Measurements from ENCODE around the gene ZMIZ2.
"Not testable (repeated sequence)": the region's sequence is repeated elsewhere in the genome, so short reads cannot be mapped to it uniquely, and the experiment has no call there.

Gene ZMIZ2

DNA sequence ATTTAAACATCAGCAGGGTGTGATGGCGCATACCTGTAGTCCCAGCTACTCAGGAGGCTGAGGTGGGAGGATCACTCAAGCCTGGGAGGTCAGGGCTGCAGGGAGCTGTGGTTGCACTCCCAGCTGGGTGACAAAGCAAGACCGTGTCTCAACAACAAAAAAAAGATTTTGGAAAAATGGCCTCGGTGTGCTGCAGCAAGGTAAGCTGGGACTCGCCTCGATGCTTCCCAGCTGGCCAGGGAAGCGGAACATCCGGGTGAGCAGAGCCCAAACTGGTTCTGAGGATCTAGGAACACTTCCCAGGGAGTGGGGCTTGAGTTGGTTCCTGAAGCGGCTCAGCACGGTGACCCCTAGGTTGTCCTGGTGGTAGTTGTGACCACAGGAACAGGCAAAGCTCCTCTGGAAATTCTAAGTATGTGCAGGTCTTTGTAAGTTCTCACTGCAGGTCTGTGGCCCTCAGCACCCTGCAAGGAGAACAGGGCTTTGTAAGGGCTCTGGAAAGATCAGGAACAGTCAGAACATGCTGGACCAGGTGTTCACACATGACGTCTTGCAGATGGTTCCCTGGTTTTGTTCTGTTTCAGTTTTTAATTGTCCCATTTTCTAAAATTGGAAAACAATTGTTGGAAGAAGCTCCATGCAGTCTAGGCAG, 38.6 kb upstream of the ZMIZ2 start:
- Histone ChIP-seq H3K27ac (ENCODE audit: low read depth in 2 of 2, low read length in 2 of 2) (no peak overlapping the region), H3K4me3 (ENCODE audit: low read length in 2 of 2) (no peak overlapping the region), H3K9ac (ENCODE audit: low read depth in 1 of 2, low read length in 2 of 2) (no peak overlapping the region), H3K9me3 (ENCODE audit: control insufficient read depth in 2 of 2, low read length in 2 of 2) (no peaks in the 10 kb centered on the region), H3K4me1 (ENCODE audit: control insufficient read depth in 2 of 2, insufficient read depth in 2 of 2, low read length in 2 of 2) (no peaks in the 10 kb centered on the region), H3K27me3 (ENCODE audit: control insufficient read depth in 2 of 2, insufficient read depth in 2 of 2, low read length in 2 of 2) (no peaks in the 10 kb centered on the region), H3K36me3 (ENCODE audit: control insufficient read depth in 2 of 2, insufficient read depth in 2 of 2, low read length in 2 of 2) (peaks cover 25 to 35% of the 10 kb centered on the region in 2 donors)

GRCh38 chr7:44711528-44711927, 37.1 kb upstream of the ZMIZ2 start:
- H3K9ac ChIP-seq (ENCODE audit: low read depth in 1 of 2, low read length in 2 of 2): no peak overlapping the region
- no peaks in the 10 kb centered on the region for H3K27me3 ChIP-seq (ENCODE audit: control insufficient read depth in 2 of 2, insufficient read depth in 2 of 2, low read length in 2 of 2)
- peaks cover 22 to 28% of the 10 kb centered on the region in 2 donors for H3K36me3 ChIP-seq (ENCODE audit: control insufficient read depth in 2 of 2, insufficient read depth in 2 of 2, low read length in 2 of 2)
- no peak overlapping the region for H3K4me3 ChIP-seq (ENCODE audit: low read length in 2 of 2)
- H3K9me3 ChIP-seq (ENCODE audit: control insufficient read depth in 2 of 2, low read length in 2 of 2): no peaks in the 10 kb centered on the region
- H3K27ac ChIP-seq (ENCODE audit: low read depth in 2 of 2, low read length in 2 of 2): no peak overlapping the region
- no peaks in the 10 kb centered on the region for H3K4me1 ChIP-seq (ENCODE audit: control insufficient read depth in 2 of 2, insufficient read depth in 2 of 2, low read length in 2 of 2)

DNA sequence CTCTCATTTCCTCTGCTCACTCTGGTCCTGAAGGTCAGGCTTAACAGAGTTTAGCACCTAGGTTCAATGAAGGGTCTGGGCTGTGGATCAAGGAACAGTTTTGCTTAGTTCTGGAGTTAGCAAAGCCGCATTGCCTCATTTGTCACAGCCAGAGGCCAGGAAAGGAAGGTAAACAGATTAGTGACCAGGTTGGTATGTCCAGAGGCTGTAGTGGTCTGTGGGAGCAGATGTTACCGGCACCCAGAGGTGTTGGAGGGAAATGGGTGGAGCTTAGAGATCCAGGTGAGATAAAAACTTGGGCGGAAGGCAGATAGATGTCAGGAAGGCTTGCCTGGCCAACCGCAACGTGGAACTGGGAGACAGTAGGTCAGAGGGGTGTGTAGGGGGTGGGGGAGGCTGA, 36.6 kb upstream of the ZMIZ2 start:
- Histone ChIP-seq H3K9me3 (ENCODE audit: control insufficient read depth in 2 of 2, low read length in 2 of 2) (no peaks in the 10 kb centered on the region), H3K27ac (ENCODE audit: low read depth in 2 of 2, low read length in 2 of 2) (no peak overlapping the region), H3K9ac (ENCODE audit: low read depth in 1 of 2, low read length in 2 of 2) (no peak overlapping the region), H3K36me3 (ENCODE audit: control insufficient read depth in 2 of 2, insufficient read depth in 2 of 2, low read length in 2 of 2) (peaks cover 19 to 25% of the 10 kb centered on the region in 2 donors), H3K4me1 (ENCODE audit: control insufficient read depth in 2 of 2, insufficient read depth in 2 of 2, low read length in 2 of 2) (no peaks in the 10 kb centered on the region), H3K27me3 (ENCODE audit: control insufficient read depth in 2 of 2, insufficient read depth in 2 of 2, low read length in 2 of 2) (no peaks in the 10 kb centered on the region), H3K4me3 (ENCODE audit: low read length in 2 of 2) (no peak overlapping the region)

DNA sequence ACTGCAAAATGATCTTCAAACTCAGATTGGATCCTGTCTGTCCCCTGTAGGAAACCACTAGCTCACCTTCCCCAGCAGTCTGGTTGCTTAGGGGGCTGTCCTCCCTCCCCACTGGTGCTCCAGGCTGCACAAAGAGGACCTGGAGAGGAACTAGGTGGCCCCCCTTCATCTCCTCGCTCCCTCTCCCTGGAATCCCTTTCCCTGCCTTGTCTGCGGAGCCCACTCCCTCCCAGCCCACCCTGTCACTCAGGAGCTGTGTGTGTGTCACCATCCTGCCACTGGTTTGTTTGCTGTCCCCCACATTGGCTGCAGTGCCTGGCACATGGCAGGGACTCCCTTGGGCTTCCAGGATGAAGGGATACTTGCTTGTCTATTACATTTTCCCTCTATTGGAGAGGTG, 35.5 kb upstream of the ZMIZ2 start:
- Histone ChIP-seq H3K4me3 (ENCODE audit: low read length in 2 of 2) (no peak overlapping the region), H3K27me3 (ENCODE audit: control insufficient read depth in 2 of 2, insufficient read depth in 2 of 2, low read length in 2 of 2) (no peaks in the 10 kb centered on the region), H3K36me3 (ENCODE audit: control insufficient read depth in 2 of 2, insufficient read depth in 2 of 2, low read length in 2 of 2) (peaks cover 8 to 14% of the 10 kb centered on the region in 2 donors), H3K9ac (ENCODE audit: low read depth in 1 of 2, low read length in 2 of 2) (no peak overlapping the region), H3K4me1 (ENCODE audit: control insufficient read depth in 2 of 2, insufficient read depth in 2 of 2, low read length in 2 of 2) (no peaks in the 10 kb centered on the region), H3K27ac (ENCODE audit: low read depth in 2 of 2, low read length in 2 of 2) (no peak overlapping the region), H3K9me3 (ENCODE audit: control insufficient read depth in 2 of 2, low read length in 2 of 2) (no peaks in the 10 kb centered on the region)

GRCh38 chr7:44713680-44714335, 34.8 kb upstream of the ZMIZ2 start:
- no peaks in the 10 kb centered on the region for H3K4me1 ChIP-seq (ENCODE audit: control insufficient read depth in 2 of 2, insufficient read depth in 2 of 2, low read length in 2 of 2)
- H3K27me3 ChIP-seq (ENCODE audit: control insufficient read depth in 2 of 2, insufficient read depth in 2 of 2, low read length in 2 of 2): no peaks in the 10 kb centered on the region
- no peaks in the 10 kb centered on the region for H3K9me3 ChIP-seq (ENCODE audit: control insufficient read depth in 2 of 2, low read length in 2 of 2)
- H3K36me3 ChIP-seq (ENCODE audit: control insufficient read depth in 2 of 2, insufficient read depth in 2 of 2, low read length in 2 of 2): peaks cover 5 to 7% of the 10 kb centered on the region in 2 donors
- H3K27ac ChIP-seq (ENCODE audit: low read depth in 2 of 2, low read length in 2 of 2): no peak overlapping the region
- H3K9ac ChIP-seq (ENCODE audit: low read depth in 1 of 2, low read length in 2 of 2): no peak overlapping the region
- H3K4me3 ChIP-seq (ENCODE audit: low read length in 2 of 2): no peak overlapping the region

DNA sequence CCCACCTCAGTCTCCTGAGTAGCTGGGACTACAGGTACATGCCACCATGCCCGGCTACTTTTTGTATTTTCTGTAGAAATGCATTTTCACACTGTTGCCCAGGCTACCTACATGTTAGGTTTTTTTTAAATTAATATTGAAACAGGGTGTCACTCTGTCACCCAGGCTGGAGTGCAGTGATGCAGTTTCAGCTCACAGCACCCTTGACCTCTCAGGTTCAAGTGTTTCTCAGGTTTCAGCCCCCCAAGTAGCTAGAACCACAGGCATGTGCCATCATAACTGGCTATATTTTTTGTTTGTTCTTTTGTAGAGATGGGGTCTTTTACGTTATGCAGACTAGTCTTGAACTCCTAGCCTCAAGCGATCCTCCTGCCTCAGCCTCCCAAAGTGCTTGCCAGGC, 32.4 kb upstream of the ZMIZ2 start:
- Histone ChIP-seq H3K27ac (ENCODE audit: low read depth in 2 of 2, low read length in 2 of 2) (no peak overlapping the region), H3K4me3 (ENCODE audit: low read length in 2 of 2) (no peak overlapping the region), H3K9me3 (ENCODE audit: control insufficient read depth in 2 of 2, low read length in 2 of 2) (no peaks in the 10 kb centered on the region), H3K4me1 (ENCODE audit: control insufficient read depth in 2 of 2, insufficient read depth in 2 of 2, low read length in 2 of 2) (no peaks in the 10 kb centered on the region), H3K9ac (ENCODE audit: low read depth in 1 of 2, low read length in 2 of 2) (no peak overlapping the region), H3K27me3 (ENCODE audit: control insufficient read depth in 2 of 2, insufficient read depth in 2 of 2, low read length in 2 of 2) (no peaks in the 10 kb centered on the region), H3K36me3 (ENCODE audit: control insufficient read depth in 2 of 2, insufficient read depth in 2 of 2, low read length in 2 of 2) (no peaks in the 10 kb centered on the region)

DNA sequence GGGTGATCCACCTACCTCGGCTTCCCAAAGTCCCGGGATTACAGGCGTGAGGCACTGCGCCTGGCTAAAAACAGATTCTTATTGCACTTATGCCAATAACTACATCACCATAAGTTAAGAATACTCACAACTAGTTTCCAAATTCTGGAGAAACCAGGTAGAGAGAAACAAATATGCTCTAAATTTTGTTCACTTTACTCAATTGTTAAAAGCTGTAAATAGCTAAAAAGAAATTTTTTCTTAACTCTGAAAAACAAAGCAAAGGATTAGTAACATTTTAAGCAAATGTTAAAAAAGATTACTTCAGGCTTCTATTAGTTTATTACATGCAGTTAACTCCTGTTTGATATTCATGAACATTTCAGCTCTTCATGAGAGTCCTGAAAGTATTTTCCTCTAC, 28.3 kb upstream of the ZMIZ2 start:
- Histone ChIP-seq H3K4me3 (ENCODE audit: low read length in 2 of 2) (no peak overlapping the region), H3K36me3 (ENCODE audit: control insufficient read depth in 2 of 2, insufficient read depth in 2 of 2, low read length in 2 of 2) (no peaks in the 10 kb centered on the region), H3K4me1 (ENCODE audit: control insufficient read depth in 2 of 2, insufficient read depth in 2 of 2, low read length in 2 of 2) (no peaks in the 10 kb centered on the region), H3K27ac (ENCODE audit: low read depth in 2 of 2, low read length in 2 of 2) (no peak overlapping the region), H3K27me3 (ENCODE audit: control insufficient read depth in 2 of 2, insufficient read depth in 2 of 2, low read length in 2 of 2) (no peaks in the 10 kb centered on the region), H3K9ac (ENCODE audit: low read depth in 1 of 2, low read length in 2 of 2) (no peak overlapping the region), H3K9me3 (ENCODE audit: control insufficient read depth in 2 of 2, low read length in 2 of 2) (no peaks in the 10 kb centered on the region)

GRCh38 chr7:44724276-44724675, 24.4 kb upstream of the ZMIZ2 start:
- H3K4me3 ChIP-seq (ENCODE audit: low read length in 2 of 2): no peak overlapping the region
- no peak overlapping the region for H3K27ac ChIP-seq (ENCODE audit: low read depth in 2 of 2, low read length in 2 of 2)
- H3K27me3 ChIP-seq (ENCODE audit: control insufficient read depth in 2 of 2, insufficient read depth in 2 of 2, low read length in 2 of 2): no peaks in the 10 kb centered on the region
- no peak overlapping the region for H3K9ac ChIP-seq (ENCODE audit: low read depth in 1 of 2, low read length in 2 of 2)
- no peaks in the 10 kb centered on the region for H3K9me3 ChIP-seq (ENCODE audit: control insufficient read depth in 2 of 2, low read length in 2 of 2)
- no peaks in the 10 kb centered on the region for H3K4me1 ChIP-seq (ENCODE audit: control insufficient read depth in 2 of 2, insufficient read depth in 2 of 2, low read length in 2 of 2)
- no peaks in the 10 kb centered on the region for H3K36me3 ChIP-seq (ENCODE audit: control insufficient read depth in 2 of 2, insufficient read depth in 2 of 2, low read length in 2 of 2)

DNA sequence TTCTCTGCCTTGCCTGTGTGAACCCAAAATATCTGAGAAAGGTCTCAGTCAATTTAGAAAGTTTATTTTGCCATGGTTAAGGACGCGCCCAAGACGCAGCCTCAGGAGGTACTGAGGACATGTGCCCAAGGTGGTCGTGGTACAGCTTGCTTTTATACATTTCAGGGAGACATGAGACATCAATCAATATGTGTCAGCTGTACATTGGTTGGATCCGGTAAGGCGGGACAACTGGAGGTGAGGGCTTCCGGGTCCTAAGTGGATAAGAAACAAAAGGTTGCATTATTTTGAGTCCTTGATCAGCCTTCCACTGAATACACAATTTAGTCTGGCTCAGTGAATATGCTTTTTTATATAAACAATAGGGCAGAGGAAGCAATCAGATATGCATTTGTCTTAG, 22.4 kb upstream of the ZMIZ2 start:
- not testable (repeated sequence) for H3K4me3 ChIP-seq (ENCODE audit: low read length in 2 of 2); H3K4me1 ChIP-seq (ENCODE audit: control insufficient read depth in 2 of 2, insufficient read depth in 2 of 2, low read length in 2 of 2); H3K36me3 ChIP-seq (ENCODE audit: control insufficient read depth in 2 of 2, insufficient read depth in 2 of 2, low read length in 2 of 2); H3K9me3 ChIP-seq (ENCODE audit: control insufficient read depth in 2 of 2, low read length in 2 of 2); H3K27ac ChIP-seq (ENCODE audit: low read depth in 2 of 2, low read length in 2 of 2); H3K9ac ChIP-seq (ENCODE audit: low read depth in 1 of 2, low read length in 2 of 2); H3K27me3 ChIP-seq (ENCODE audit: control insufficient read depth in 2 of 2, insufficient read depth in 2 of 2, low read length in 2 of 2)

DNA sequence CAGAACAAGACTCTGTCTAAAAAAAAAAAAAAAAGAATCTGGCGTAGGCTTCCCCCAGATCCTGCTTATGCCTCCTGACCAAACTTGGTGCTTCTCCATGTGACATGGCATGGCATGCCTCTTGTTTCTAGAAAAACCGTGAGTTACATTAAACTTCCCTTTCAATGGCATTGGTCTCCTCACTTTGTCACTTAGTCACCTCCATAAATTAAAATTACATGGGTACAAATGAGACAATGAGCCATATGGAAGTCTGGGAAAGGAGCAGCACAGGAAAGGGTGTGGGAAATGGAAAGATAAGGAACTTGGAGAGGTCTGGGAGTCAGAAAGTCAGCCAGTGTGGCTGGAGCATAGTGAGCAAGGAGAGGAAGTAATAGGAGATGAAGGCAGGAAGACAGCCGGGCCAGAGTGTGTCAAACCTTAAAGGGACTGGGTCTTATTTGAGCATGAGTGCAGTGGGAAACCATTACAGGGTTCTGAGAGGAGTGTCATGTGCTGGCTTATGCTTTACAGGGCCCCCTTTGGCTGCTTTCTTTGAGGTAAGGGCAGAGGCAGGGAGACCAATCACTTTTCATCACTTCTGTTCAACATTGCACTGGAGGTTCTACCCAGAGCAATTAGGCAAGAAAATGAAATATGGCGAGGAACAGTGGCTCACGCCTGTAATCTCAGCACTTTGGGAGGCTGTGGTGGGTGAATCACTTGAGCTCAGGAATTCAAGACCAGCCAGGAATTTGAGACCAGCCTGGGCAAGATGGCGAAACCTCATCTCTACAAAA, 21.3 kb upstream of the ZMIZ2 start:
- Histone ChIP-seq H3K4me1 (ENCODE audit: control insufficient read depth in 2 of 2, insufficient read depth in 2 of 2, low read length in 2 of 2) (no peaks in the 10 kb centered on the region), H3K9ac (ENCODE audit: low read depth in 1 of 2, low read length in 2 of 2) (no peak overlapping the region), H3K27me3 (ENCODE audit: control insufficient read depth in 2 of 2, insufficient read depth in 2 of 2, low read length in 2 of 2) (no peaks in the 10 kb centered on the region), H3K4me3 (ENCODE audit: low read length in 2 of 2) (no peak overlapping the region), H3K27ac (ENCODE audit: low read depth in 2 of 2, low read length in 2 of 2) (no peak overlapping the region), H3K9me3 (ENCODE audit: control insufficient read depth in 2 of 2, low read length in 2 of 2) (no peaks in the 10 kb centered on the region), H3K36me3 (ENCODE audit: control insufficient read depth in 2 of 2, insufficient read depth in 2 of 2, low read length in 2 of 2) (no peaks in the 10 kb centered on the region)
